Breast epithelium (tissue), 4 donors: Measurements from ENCODE around the gene DNAL4. TPM values are rescaled to one million over a fixed set of nuclear protein-coding genes. Genes with fewer than 3 reads are reported as not detected.

ENCODE experiments used
- DNase-seq, 2 donors: peaks; one replicate each; pipeline ENCODE4 v3.0.0-alpha.2; 2019; ENCODE audit warnings: low spot score in 2 of 2
- H3K27ac ChIP-seq, 2 donors: fragments of 200-600 bp; sonication (generic) in 1 of 2; one replicate each; pipeline ENCODE4 v1.5.1; 2016 to 2019; ENCODE audit warnings: mild to moderate bottlenecking in 1 of 2
- H3K27me3 ChIP-seq, 2 donors: fragments of 200-600 bp; sonication (generic) in 1 of 2; one replicate each; pipeline versions ENCODE4 v1.5.1 to v1.6.0; 2017 to 2019; ENCODE audit warnings: control low read depth in 1 of 2, mild to moderate bottlenecking in 1 of 2
- H3K36me3 ChIP-seq: fragments of 200-600 bp; one replicate; pipeline ENCODE4 v1.5.1; 2019
- H3K4me1 ChIP-seq, 2 donors: fragments of 200-600 bp; sonication (generic); one replicate each; pipeline ENCODE4 v1.5.1; 2016 to 2019; ENCODE audit warnings: control low read depth in 1 of 2
- H3K4me3 ChIP-seq, 3 donors: fragments of 200-600 bp; sonication (generic); 1 replicate in 2 of 3; 2 replicates in 1 of 3; pipeline ENCODE4 v1.5.1; 2016 to 2019; ENCODE audit warnings: mild to moderate bottlenecking in 3 of 3, moderate library complexity in 2 of 3
- H3K9me3 ChIP-seq, 2 donors: fragments of 200-600 bp; sonication (generic) in 1 of 2; one replicate each; pipeline ENCODE4 v1.5.1; 2016 to 2019; ENCODE audit warnings: control low read depth in 1 of 2
- POLR2A ChIP-seq: fragments of 450-650 bp; IDR thresholded peaks from one replicate; pipeline ENCODE4 v1.6.1; 2016; ENCODE audit warnings: antibody characterized with exemption, mild to moderate bottlenecking, moderate library complexity
- POLR2AphosphoS5 ChIP-seq, 3 donors: sonication (generic); formaldehyde crosslinking; IDR thresholded peaks; one replicate each; pipeline ENCODE4 v1.6.1; 2017; ENCODE audit warnings: antibody characterized with exemption in 3 of 3
- intact Hi-C: fragments of 100-400 bp; cut with DNase I; formaldehyde crosslinking; loops from one replicate; pipeline ENCODE4 v1.15.1; 2023; ENCODE audit warnings: low total_unique reads
- total RNA-seq, 3 donors: library from RNA; depleted of rRNA; stranded (reverse); fragments of >200 nt; gene quantifications; one replicate each; pipeline ENCODE4 v1.1.0, GENCODE V29; 2016
- TF ChIP-seq, protein P1 (sequence below), 3 donors: fragments of 450-650 bp; IDR thresholded peaks; one replicate each; pipeline ENCODE4 v1.5.1; 2016 to 2017; ENCODE audit warnings: antibody characterized with exemption in 3 of 3, mild to moderate bottlenecking in 3 of 3, moderate library complexity in 3 of 3

The DNAL4 gene
- total RNA-seq, 3 donors from 2014 or later: 17.8 to 31.2 (median 21.3) TPM

GRCh38 chr22:38748487-38749136 is 45.3 kb downstream of the DNAL4 start:
- no peaks in the 10 kb centered on the region for H3K27me3 ChIP-seq
- DNase-seq: no peak
- TF ChIP-seq, protein P1, sequence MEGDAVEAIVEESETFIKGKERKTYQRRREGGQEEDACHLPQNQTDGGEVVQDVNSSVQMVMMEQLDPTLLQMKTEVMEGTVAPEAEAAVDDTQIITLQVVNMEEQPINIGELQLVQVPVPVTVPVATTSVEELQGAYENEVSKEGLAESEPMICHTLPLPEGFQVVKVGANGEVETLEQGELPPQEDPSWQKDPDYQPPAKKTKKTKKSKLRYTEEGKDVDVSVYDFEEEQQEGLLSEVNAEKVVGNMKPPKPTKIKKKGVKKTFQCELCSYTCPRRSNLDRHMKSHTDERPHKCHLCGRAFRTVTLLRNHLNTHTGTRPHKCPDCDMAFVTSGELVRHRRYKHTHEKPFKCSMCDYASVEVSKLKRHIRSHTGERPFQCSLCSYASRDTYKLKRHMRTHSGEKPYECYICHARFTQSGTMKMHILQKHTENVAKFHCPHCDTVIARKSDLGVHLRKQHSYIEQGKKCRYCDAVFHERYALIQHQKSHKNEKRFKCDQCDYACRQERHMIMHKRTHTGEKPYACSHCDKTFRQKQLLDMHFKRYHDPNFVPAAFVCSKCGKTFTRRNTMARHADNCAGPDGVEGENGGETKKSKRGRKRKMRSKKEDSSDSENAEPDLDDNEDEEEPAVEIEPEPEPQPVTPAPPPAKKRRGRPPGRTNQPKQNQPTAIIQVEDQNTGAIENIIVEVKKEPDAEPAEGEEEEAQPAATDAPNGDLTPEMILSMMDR (IDR thresholded peaks at IDR 0.05): no peak
- TF ChIP-seq POLR2A (no peak), POLR2AphosphoS5 (IDR thresholded peaks at IDR 0.05) (no peak)
- no peaks in the 10 kb centered on the region for H3K9me3 ChIP-seq
- intact Hi-C loops: no loop called here
- H3K4me1 ChIP-seq: peaks cover 4 to 28% of the 10 kb centered on the region in 2 donors
- H3K27ac ChIP-seq: peak overlapping the region in 1 of 2 donors; percentile 6
- H3K4me3 ChIP-seq: no peak overlapping the region
- H3K36me3 ChIP-seq: peaks cover 26% of the 10 kb centered on the region

DNA sequence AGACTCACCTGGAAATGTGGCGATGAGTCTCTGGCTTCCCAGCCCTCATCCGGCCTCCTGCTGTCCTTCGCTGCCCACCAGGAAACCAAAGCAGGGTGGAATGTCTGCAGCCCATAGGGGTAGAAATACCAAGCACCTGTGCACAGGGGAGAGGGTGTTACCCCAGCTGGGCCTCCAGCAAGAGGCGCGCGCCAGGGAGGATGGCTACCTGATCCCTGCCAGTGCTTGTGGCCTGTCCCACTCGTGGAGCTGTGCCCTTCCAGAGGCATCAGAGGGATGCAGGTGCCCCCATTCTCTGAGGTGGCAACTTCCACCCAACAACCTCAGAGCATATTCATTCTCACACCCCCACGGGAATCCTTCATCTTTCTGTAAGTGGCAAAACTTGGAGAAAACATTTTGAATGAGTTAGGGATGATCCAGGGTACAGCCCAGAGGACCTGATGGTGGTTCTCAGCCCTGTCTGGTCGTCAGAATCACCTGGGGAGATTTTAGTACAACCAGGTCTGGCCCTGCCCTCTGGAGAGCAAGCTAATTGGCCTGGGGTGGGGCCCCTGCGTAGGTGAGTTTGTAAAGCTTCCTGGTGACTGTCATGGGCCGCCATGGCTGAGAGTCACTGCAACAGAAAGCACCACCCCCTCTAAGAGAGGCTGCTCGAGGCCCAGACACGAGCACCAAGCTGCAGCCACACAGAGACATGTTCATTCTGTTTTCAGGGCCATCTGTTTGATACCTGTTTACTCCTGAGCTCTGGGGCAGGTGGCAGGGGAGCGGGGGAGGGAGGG is 48.1 kb downstream of the DNAL4 start:
- intact Hi-C loops: no loop called here
- no peak for DNase-seq
- no peak overlapping the region for H3K27ac ChIP-seq
- H3K4me3 ChIP-seq: no peak overlapping the region
- H3K9me3 ChIP-seq: no peaks in the 10 kb centered on the region
- TF ChIP-seq, protein P1 (IDR thresholded peaks at IDR 0.05): no peak
- TF ChIP-seq POLR2A (no peak), POLR2AphosphoS5 (IDR thresholded peaks at IDR 0.05) (no peak)
- peaks cover 40% of the 10 kb centered on the region for H3K36me3 ChIP-seq
- peaks cover 0 to 7% of the 10 kb centered on the region in 2 donors for H3K4me1 ChIP-seq
- no peaks in the 10 kb centered on the region for H3K27me3 ChIP-seq

DNA sequence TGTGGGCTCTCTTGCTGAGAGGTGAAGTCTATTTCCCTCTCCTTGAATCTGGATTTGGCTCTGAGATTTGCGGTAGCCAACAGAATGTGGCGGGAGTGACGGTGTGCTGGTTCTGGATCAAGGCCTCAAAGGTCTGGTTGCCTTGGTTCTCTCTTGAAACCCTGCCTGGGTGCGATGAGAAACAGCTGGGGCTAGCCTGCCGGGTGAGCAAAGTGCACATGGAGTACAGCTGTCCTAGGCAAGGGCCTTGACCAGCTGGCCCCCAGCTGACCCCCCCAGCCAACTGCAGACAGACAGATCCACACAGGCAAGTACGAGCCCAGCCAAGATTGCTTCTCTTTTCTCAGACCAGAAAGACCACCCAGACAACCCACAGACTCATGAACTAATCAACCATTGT is 49.0 kb downstream of the DNAL4 start:
- intact Hi-C loops: loop anchor here (5.0 kb wide), 1 partner anchor 897 kb away; no protein-coding TSS in a partner anchor
- no peak for TF ChIP-seq POLR2AphosphoS5 (IDR thresholded peaks at IDR 0.05)
- TF ChIP-seq, protein P1 (IDR thresholded peaks at IDR 0.05): no peak
- no peak for TF ChIP-seq POLR2A
- DNase-seq: no peak
- Histone ChIP-seq H3K9me3 (no peaks in the 10 kb centered on the region), H3K4me1 (no peaks in the 10 kb centered on the region), H3K27ac (no peak overlapping the region), H3K27me3 (no peaks in the 10 kb centered on the region), H3K36me3 (peaks cover 42% of the 10 kb centered on the region), H3K4me3 (no peak overlapping the region)

- Histone ChIP-seq H3K27ac (no peak overlapping the region), H3K4me3 (no peak overlapping the region), H3K9me3 (no peaks in the 10 kb centered on the region), H3K27me3 (no peaks in the 10 kb centered on the region), H3K36me3 (peaks cover 55% of the 10 kb centered on the region), H3K4me1 (no peaks in the 10 kb centered on the region)
- intact Hi-C loops: loop anchor here (5.0 kb wide), 1 partner anchor 900 kb away; no protein-coding TSS in a partner anchor
- TF ChIP-seq, protein P1 (IDR thresholded peaks at IDR 0.05): no peak
- TF ChIP-seq POLR2A (no peak), POLR2AphosphoS5 (IDR thresholded peaks at IDR 0.05) (no peak)
- DNase-seq: no peak
Measured at GRCh38 chr22:38742176-38742942, 51.6 kb downstream of the DNAL4 start.
